Stimulated activated naive CD8-positive, alpha-beta T cell treated with anti-CD3 and anti-CD28 coated beads, Interleukin-15, Interleukin-2, amounts not matched to agents 100 ng/mL and 50 ng/mL, for 24 hours (primary cell): Measurements from ENCODE around the gene MEGF10.
"Not testable (repeated sequence)": the region's sequence is repeated elsewhere in the genome, so short reads cannot be mapped to it uniquely, and the experiment has no call there.

Experiments
- H3K27ac Mint-ChIP-seq: one replicate; pipeline ENCODE4 v1.8.0; 2021; ENCODE audit warnings: mild to moderate bottlenecking, mixed read lengths
- H3K27me3 Mint-ChIP-seq: one replicate; pipeline ENCODE4 v1.8.0; 2021; ENCODE audit warnings: mixed read lengths
- H3K36me3 Mint-ChIP-seq: one replicate; pipeline ENCODE4 v1.8.0; 2021; ENCODE audit warnings: low read depth, mixed read lengths
- H3K4me1 Mint-ChIP-seq: one replicate; pipeline ENCODE4 v1.8.0; 2021; ENCODE audit warnings: low read depth, mixed read lengths
- H3K4me3 Mint-ChIP-seq: one replicate; pipeline ENCODE4 v1.8.0; 2021; ENCODE audit warnings: mild to moderate bottlenecking, mixed read lengths
- H3K9me3 Mint-ChIP-seq: one replicate; pipeline ENCODE4 v1.8.0; 2021; ENCODE audit warnings: mixed read lengths

MEGF10 gene

GRCh38 chr5:127308325-127308724 is 17.7 kb downstream of the MEGF10 start:
- H3K36me3 Mint-ChIP-seq, H3K4me3 Mint-ChIP-seq, H3K4me1 Mint-ChIP-seq, H3K27ac Mint-ChIP-seq, H3K9me3 Mint-ChIP-seq: not testable (repeated sequence)
- peaks cover 11% of the 10 kb centered on the region for H3K27me3 Mint-ChIP-seq

- Mint-ChIP-seq H3K27ac (no peak overlapping the region), H3K9me3 (no peaks in the 10 kb centered on the region), H3K4me3 (no peak overlapping the region), H3K36me3 (no peaks in the 10 kb centered on the region), H3K4me1 (no peaks in the 10 kb centered on the region), H3K27me3 (peaks cover 11% of the 10 kb centered on the region)
These were observed 18.3 kb downstream of the MEGF10 start for GRCh38 chr5:127308945-127309344.

- Mint-ChIP-seq H3K4me1 (no peaks in the 10 kb centered on the region), H3K36me3 (no peaks in the 10 kb centered on the region), H3K27me3 (peaks cover 11% of the 10 kb centered on the region), H3K4me3 (no peak overlapping the region), H3K9me3 (no peaks in the 10 kb centered on the region), H3K27ac (no peak overlapping the region)
These were observed 20.8 kb downstream of the MEGF10 start for GRCh38 chr5:127311349-127311748.

- Mint-ChIP-seq H3K27me3 (peaks cover 16% of the 10 kb centered on the region), H3K4me1 (no peaks in the 10 kb centered on the region), H3K9me3 (no peaks in the 10 kb centered on the region), H3K4me3 (no peak overlapping the region), H3K36me3 (no peaks in the 10 kb centered on the region), H3K27ac (no peak overlapping the region)
These were observed 21.4 kb downstream of the MEGF10 start for GRCh38 chr5:127311781-127312525.

GRCh38 chr5:127313379-127313778 is 22.8 kb downstream of the MEGF10 start:
- no peaks in the 10 kb centered on the region for H3K9me3 Mint-ChIP-seq
- H3K27me3 Mint-ChIP-seq: peaks cover 13% of the 10 kb centered on the region
- H3K4me3 Mint-ChIP-seq: no peak overlapping the region
- no peaks in the 10 kb centered on the region for H3K36me3 Mint-ChIP-seq
- no peak overlapping the region for H3K27ac Mint-ChIP-seq
- no peaks in the 10 kb centered on the region for H3K4me1 Mint-ChIP-seq

GRCh38 chr5:127313847-127314473 is 23.4 kb downstream of the MEGF10 start:
- Mint-ChIP-seq H3K9me3 (no peaks in the 10 kb centered on the region), H3K4me1 (no peaks in the 10 kb centered on the region), H3K36me3 (no peaks in the 10 kb centered on the region), H3K27ac (no peak overlapping the region), H3K4me3 (no peak overlapping the region), H3K27me3 (peaks cover 13% of the 10 kb centered on the region)

GRCh38 chr5:127316011-127316410 is 25.4 kb downstream of the MEGF10 start:
- H3K4me1 Mint-ChIP-seq: peaks cover 14% of the 10 kb centered on the region
- H3K27ac Mint-ChIP-seq: no peak overlapping the region
- H3K9me3 Mint-ChIP-seq: no peaks in the 10 kb centered on the region
- no peak overlapping the region for H3K4me3 Mint-ChIP-seq
- H3K27me3 Mint-ChIP-seq: peaks cover 10% of the 10 kb centered on the region
- H3K36me3 Mint-ChIP-seq: no peaks in the 10 kb centered on the region

GRCh38 chr5:127317385-127317784 is 26.8 kb downstream of the MEGF10 start:
- not testable (repeated sequence) for H3K27ac Mint-ChIP-seq, H3K9me3 Mint-ChIP-seq, H3K27me3 Mint-ChIP-seq, H3K36me3 Mint-ChIP-seq, H3K4me3 Mint-ChIP-seq
- peaks cover 27% of the 10 kb centered on the region for H3K4me1 Mint-ChIP-seq

GRCh38 chr5:127320032-127320965 is 29.7 kb downstream of the MEGF10 start:
- Mint-ChIP-seq H3K9me3 (no peaks in the 10 kb centered on the region), H3K27ac (peak overlapping the region; percentile 66), H3K27me3 (peaks cover 7% of the 10 kb centered on the region), H3K36me3 (no peaks in the 10 kb centered on the region), H3K4me1 (peaks cover 28% of the 10 kb centered on the region), H3K4me3 (no peak overlapping the region)

GRCh38 chr5:127321465-127321864 is 30.9 kb downstream of the MEGF10 start:
- H3K4me3 Mint-ChIP-seq: no peak overlapping the region
- peak overlapping the region; percentile 33 for H3K27ac Mint-ChIP-seq
- H3K27me3 Mint-ChIP-seq: peaks cover 6% of the 10 kb centered on the region
- H3K4me1 Mint-ChIP-seq: peaks cover 28% of the 10 kb centered on the region
- no peaks in the 10 kb centered on the region for H3K9me3 Mint-ChIP-seq
- H3K36me3 Mint-ChIP-seq: no peaks in the 10 kb centered on the region

GRCh38 chr5:127322403-127322802 is 31.8 kb downstream of the MEGF10 start:
- Mint-ChIP-seq H3K9me3 (no peaks in the 10 kb centered on the region), H3K4me3 (no peak overlapping the region), H3K4me1 (peaks cover 28% of the 10 kb centered on the region), H3K27me3 (no peaks in the 10 kb centered on the region), H3K27ac (no peak overlapping the region), H3K36me3 (no peaks in the 10 kb centered on the region)

GRCh38 chr5:127324756-127325155 is 34.2 kb downstream of the MEGF10 start:
- H3K27ac Mint-ChIP-seq: no peak overlapping the region
- no peaks in the 10 kb centered on the region for H3K27me3 Mint-ChIP-seq

GRCh38 chr5:127326431-127326830 is 35.8 kb downstream of the MEGF10 start:
- H3K9me3 Mint-ChIP-seq: no peaks in the 10 kb centered on the region
- H3K36me3 Mint-ChIP-seq: no peaks in the 10 kb centered on the region
- H3K4me3 Mint-ChIP-seq: no peak overlapping the region
- peaks cover 9% of the 10 kb centered on the region for H3K4me1 Mint-ChIP-seq
- peaks cover 8% of the 10 kb centered on the region for H3K27me3 Mint-ChIP-seq
- no peak overlapping the region for H3K27ac Mint-ChIP-seq

More at GRCh38 chr5:127324756-127325155, 34.2 kb downstream of the MEGF10 start:
- Mint-ChIP-seq H3K4me3 (no peak overlapping the region), H3K9me3 (no peaks in the 10 kb centered on the region), H3K4me1 (peaks cover 26% of the 10 kb centered on the region), H3K36me3 (no peaks in the 10 kb centered on the region)

- Mint-ChIP-seq H3K4me3 (no peak overlapping the region), H3K9me3 (no peaks in the 10 kb centered on the region), H3K4me1 (peaks cover 2% of the 10 kb centered on the region), H3K27ac (no peak overlapping the region), H3K27me3 (peaks cover 14% of the 10 kb centered on the region), H3K36me3 (no peaks in the 10 kb centered on the region)
These were observed 36.6 kb downstream of the MEGF10 start for GRCh38 chr5:127326976-127327755.
